B cell (primary cell): ENCODE results near the gene MRPL36.

Experiments
- EZH2 ChIP-seq: IDR thresholded peaks from 2 replicates; pipeline ENCODE4 v1.6.1; 2012; ENCODE audit warnings: borderline replicate concordance, low read depth, mild to moderate bottlenecking, moderate library complexity, low read length; ENCODE audit not compliant: insufficient read depth, poor library complexity, severe bottlenecking
- TF ChIP-seq, protein P1 (sequence below): fragments of 200-600 bp; IDR thresholded peaks from one replicate; pipeline ENCODE4 v1.8.0; 2022; ENCODE audit warnings: antibody characterized with exemption, mild to moderate bottlenecking

DNA sequence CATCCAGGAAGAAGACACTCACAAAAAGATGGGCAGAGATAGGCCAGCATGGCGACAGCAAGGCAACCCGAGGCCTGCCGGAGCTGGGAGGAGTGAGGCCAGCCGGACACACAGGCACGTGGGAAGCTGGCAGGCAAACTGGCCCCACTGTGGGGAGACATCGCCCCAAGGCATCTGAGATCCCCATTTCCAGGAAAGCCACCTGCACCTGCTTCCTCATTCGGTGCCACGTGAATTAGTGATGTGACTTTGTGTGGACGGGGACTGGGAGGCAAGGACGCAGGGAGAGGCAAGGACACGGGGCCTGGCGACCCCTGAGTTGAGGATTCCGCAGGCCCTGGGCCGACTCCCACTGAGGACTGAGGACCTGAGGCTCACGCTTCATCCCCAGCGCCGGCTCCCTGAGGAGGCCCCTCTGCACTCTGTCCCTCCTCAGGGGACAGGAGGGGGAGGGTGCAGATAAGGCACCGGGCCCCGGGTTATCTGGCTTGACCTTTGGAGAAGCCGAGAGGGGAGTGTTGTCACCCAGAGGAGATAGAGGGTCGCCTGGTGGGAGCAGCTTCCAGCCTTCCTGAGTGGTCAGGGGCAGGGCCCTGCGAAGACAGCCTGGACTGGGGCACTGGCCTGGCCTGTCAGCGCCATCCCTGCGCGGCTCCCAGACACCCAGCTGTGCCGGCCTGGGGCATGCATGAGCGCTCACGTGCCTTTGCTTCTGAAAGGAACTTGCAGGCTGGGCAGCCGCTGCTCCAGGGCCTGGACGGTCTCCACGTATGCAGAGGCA lies 41.3 kb upstream of the MRPL36 start:
- TF ChIP-seq, protein P1, sequence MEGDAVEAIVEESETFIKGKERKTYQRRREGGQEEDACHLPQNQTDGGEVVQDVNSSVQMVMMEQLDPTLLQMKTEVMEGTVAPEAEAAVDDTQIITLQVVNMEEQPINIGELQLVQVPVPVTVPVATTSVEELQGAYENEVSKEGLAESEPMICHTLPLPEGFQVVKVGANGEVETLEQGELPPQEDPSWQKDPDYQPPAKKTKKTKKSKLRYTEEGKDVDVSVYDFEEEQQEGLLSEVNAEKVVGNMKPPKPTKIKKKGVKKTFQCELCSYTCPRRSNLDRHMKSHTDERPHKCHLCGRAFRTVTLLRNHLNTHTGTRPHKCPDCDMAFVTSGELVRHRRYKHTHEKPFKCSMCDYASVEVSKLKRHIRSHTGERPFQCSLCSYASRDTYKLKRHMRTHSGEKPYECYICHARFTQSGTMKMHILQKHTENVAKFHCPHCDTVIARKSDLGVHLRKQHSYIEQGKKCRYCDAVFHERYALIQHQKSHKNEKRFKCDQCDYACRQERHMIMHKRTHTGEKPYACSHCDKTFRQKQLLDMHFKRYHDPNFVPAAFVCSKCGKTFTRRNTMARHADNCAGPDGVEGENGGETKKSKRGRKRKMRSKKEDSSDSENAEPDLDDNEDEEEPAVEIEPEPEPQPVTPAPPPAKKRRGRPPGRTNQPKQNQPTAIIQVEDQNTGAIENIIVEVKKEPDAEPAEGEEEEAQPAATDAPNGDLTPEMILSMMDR, result no peak
- no peak for TF ChIP-seq EZH2
